Spleen (tissue), 7 donors: ENCODE results near the gene HECTD1.

ENCODE experiments used
- POLR2A ChIP-seq, 3 donors: fragments of 450-650 bp; IDR thresholded peaks; one replicate each; pipeline ENCODE4 v1.5.1; 2017; ENCODE audit warnings: antibody characterized with exemption in 3 of 3, mild to moderate bottlenecking in 1 of 3
- POLR2AphosphoS5 ChIP-seq, 3 donors: sonication (generic); formaldehyde crosslinking; IDR thresholded peaks; one replicate each; pipeline ENCODE4 v1.5.1; 2017; ENCODE audit warnings: antibody characterized with exemption in 3 of 3
- TF ChIP-seq, protein P1 (sequence below), 11 experiments: fragments of 200-600 bp in 7 of 11; fragments of 450-650 bp in 4 of 11; sonication (generic) in 4 of 11; IDR thresholded peaks in 8 of 11; conservative IDR thresholded peaks in 3 of 11; 1 replicate in 7 of 11; 2 replicates in 4 of 11; pipeline versions ENCODE4 v1.4.0 to v1.8.0; 2016 to 2021; ENCODE audit warnings: antibody characterized with exemption in 11 of 11, inconsistent platforms in 4 of 11, mild to moderate bottlenecking in 1 of 11
- donor health status: DM: no; HTN: no; CAD: no; lungs with moderate emphysema.
- donor health status: DM: no; HTN: no; CAD: no.
- donor health status: DM: no; HTN: no; CAD: no.

DNA sequence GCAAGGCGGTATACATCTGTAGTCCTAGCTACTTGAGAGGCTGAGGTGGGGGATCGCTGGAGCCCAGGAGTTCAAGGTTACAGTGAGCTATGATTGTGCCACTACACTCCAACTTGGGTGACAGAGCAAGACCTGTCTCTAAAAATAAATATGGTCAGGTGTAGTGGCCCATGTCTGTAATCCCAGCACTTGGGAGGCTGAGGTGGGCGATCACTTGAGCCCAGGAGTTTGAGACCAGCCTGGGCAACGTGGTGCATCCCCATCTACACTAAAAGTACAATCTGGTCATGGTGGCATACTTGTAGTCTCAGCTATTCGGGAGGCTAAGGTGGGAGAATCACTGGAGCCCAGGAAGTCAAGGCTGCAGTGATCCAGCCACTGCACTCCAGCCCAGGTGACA lies 40.6 kb downstream of the HECTD1 start:
- TF ChIP-seq, protein P1, sequence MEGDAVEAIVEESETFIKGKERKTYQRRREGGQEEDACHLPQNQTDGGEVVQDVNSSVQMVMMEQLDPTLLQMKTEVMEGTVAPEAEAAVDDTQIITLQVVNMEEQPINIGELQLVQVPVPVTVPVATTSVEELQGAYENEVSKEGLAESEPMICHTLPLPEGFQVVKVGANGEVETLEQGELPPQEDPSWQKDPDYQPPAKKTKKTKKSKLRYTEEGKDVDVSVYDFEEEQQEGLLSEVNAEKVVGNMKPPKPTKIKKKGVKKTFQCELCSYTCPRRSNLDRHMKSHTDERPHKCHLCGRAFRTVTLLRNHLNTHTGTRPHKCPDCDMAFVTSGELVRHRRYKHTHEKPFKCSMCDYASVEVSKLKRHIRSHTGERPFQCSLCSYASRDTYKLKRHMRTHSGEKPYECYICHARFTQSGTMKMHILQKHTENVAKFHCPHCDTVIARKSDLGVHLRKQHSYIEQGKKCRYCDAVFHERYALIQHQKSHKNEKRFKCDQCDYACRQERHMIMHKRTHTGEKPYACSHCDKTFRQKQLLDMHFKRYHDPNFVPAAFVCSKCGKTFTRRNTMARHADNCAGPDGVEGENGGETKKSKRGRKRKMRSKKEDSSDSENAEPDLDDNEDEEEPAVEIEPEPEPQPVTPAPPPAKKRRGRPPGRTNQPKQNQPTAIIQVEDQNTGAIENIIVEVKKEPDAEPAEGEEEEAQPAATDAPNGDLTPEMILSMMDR (IDR thresholded peaks at IDR 0.05 in 8 of 11, conservative IDR thresholded peaks at IDR 0.05 in 3 of 11): no peak
- TF ChIP-seq POLR2A (IDR thresholded peaks at IDR 0.05): no peak
- no peak for TF ChIP-seq POLR2AphosphoS5 (IDR thresholded peaks at IDR 0.05)
